Fibroblast of lung (primary cell): Measurements from ENCODE around the gene MNT.

Source experiments
- CTCF ChIP-seq, 2 donors: IDR thresholded peaks in 1 of 2; conservative IDR thresholded peaks in 1 of 2; 1 replicate in 1 of 2; 2 replicates in 1 of 2; pipeline ENCODE4 v1.5.1; 2011 to 2012; ENCODE audit warnings: low read length in 2 of 2, control low read depth in 1 of 2, inconsistent platforms in 1 of 2, low read depth in 1 of 2, mild to moderate bottlenecking in 1 of 2
- EZH2 ChIP-seq: IDR thresholded peaks from 2 replicates; pipeline ENCODE4 v1.5.1; 2012; ENCODE audit warnings: low read length, control low read depth, mild to moderate bottlenecking; ENCODE audit errors: missing control alignments

DNA sequence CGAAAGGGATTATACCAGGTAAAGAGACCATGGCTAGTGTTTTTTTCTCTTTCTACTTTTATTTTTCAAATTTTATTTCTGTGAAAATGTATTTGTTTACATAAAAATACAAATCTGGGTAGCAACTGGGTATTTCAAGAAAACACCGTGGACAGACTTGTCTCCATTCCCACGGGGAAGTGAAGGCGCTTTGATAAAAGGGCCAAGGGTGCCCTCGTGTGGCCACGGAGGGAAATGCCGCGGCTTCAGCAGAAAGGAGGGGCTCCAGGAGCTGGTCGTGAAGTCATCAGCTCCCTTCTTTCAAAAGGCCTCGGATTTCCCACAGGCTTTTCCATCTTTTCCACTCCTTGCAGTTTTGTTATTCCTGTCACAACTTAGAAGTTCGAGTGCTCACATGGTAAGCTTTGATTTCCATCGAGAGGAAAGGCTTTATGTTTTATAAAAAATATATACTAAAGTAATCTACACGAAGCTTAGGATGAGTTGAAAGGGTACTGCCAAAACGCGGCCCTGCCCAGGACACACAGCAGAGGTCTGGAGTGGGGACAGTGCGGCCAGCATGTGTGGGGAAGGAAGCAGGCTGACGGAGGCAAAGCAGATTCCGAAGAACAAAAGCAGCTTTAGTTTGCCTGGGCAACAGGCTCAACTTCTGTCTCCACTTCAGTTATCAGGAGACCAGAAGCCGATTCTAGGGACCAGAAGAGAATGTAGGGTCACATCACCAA is 15.3 kb upstream of the MNT start:
- TF ChIP-seq CTCF (conservative IDR thresholded peaks at IDR 0.05 in 1 of 2, IDR thresholded peaks at IDR 0.05 in 1 of 2; ENCODE audit: low read depth in 1 of 2, low read length in 2 of 2) (peak; percentile 94 to 95), EZH2 (no peak)
